Keratinocyte (primary cell): ENCODE results near the gene PHACTR1. TPM values are rescaled to one million over a fixed set of nuclear protein-coding genes. Genes with fewer than 3 reads are reported as not detected.

ENCODE experiments used
- DNase-seq: peaks from one replicate; pipeline ENCODE4 v3.0.0-alpha.2; 2011; ENCODE audit warnings: low read depth, missing footprints, low spot score
- FAIRE-seq: peaks from 2 replicates; lab custom pipeline; 2011; peaks lifted over from hg19 to GRCh38; lab: Jason Lieb, UNC
- H2AFZ ChIP-seq: 2 replicates; pipeline ENCODE4 v1.6.0; 2012; ENCODE audit warnings: low read length, control low read depth, inconsistent platforms; ENCODE audit not compliant: control insufficient read depth
- H3K27ac ChIP-seq: 2 replicates; pipeline ENCODE4 v1.5.1; 2011; ENCODE audit warnings: low read length; ENCODE audit not compliant: control insufficient read depth, insufficient read depth
- H3K27me3 ChIP-seq: 3 replicates; pipeline ENCODE4 v1.6.0; 2011; ENCODE audit warnings: low read length; ENCODE audit not compliant: control insufficient read depth, insufficient read depth; ENCODE audit errors: extremely low read depth
- H3K36me3 ChIP-seq, 2 experiments: 2 replicates in 1 of 2; 3 replicates in 1 of 2; pipeline ENCODE4 v1.5.1; 2011; ENCODE audit warnings: low read length in 2 of 2, mild to moderate bottlenecking in 1 of 2; ENCODE audit not compliant: control insufficient read depth in 2 of 2, insufficient read depth in 2 of 2; ENCODE audit errors: extremely low read depth in 1 of 2
- H3K4me1 ChIP-seq: 3 replicates; pipeline ENCODE4 v1.5.1; 2011; ENCODE audit warnings: low read length; ENCODE audit not compliant: control insufficient read depth, insufficient read depth; ENCODE audit errors: extremely low read depth
- H3K4me2 ChIP-seq: 3 replicates; pipeline ENCODE4 v1.6.0; 2011; ENCODE audit warnings: low read depth, low read length; ENCODE audit not compliant: control insufficient read depth, insufficient read depth; ENCODE audit errors: extremely low read depth
- H3K4me3 ChIP-seq, 3 experiments: fragments of 200-600 bp in 1 of 3; sonication (generic) in 1 of 3; 2 replicates in 2 of 3; 3 replicates in 1 of 3; pipeline ENCODE4 v1.5.1; 2011 to 2016; ENCODE audit warnings: low read length in 3 of 3, mild to moderate bottlenecking in 3 of 3, control low read depth in 2 of 3, inconsistent platforms in 1 of 3, low read depth in 1 of 3, mixed read lengths in 1 of 3, mixed run types in 1 of 3, moderate library complexity in 1 of 3; ENCODE audit not compliant: control insufficient read depth in 2 of 3, insufficient read depth in 2 of 3; ENCODE audit errors: extremely low read depth in 1 of 3
- H3K79me2 ChIP-seq: 2 replicates; pipeline ENCODE4 v1.6.0; 2012; ENCODE audit warnings: low read length; ENCODE audit not compliant: control insufficient read depth, insufficient read depth
- H3K9ac ChIP-seq: 3 replicates; pipeline ENCODE4 v1.6.0; 2011; ENCODE audit warnings: low read length; ENCODE audit not compliant: control insufficient read depth, insufficient read depth; ENCODE audit errors: extremely low read depth
- H3K9me1 ChIP-seq: 3 replicates; pipeline ENCODE4 v1.6.0; 2011; ENCODE audit warnings: low read length; ENCODE audit not compliant: control insufficient read depth, insufficient read depth; ENCODE audit errors: extremely low read depth
- H3K9me3 ChIP-seq: 2 replicates; pipeline ENCODE4 v1.5.1; 2012; ENCODE audit warnings: low read depth, low read length; ENCODE audit not compliant: control insufficient read depth
- H4K20me1 ChIP-seq: 3 replicates; pipeline ENCODE4 v1.6.0; 2011; ENCODE audit warnings: low read length; ENCODE audit not compliant: control insufficient read depth, insufficient read depth; ENCODE audit errors: extremely low read depth
- CTCF ChIP-seq, 3 experiments: IDR thresholded peaks in 1 of 3; conservative IDR thresholded peaks in 1 of 3; optimal IDR thresholded peaks in 1 of 3; 2 replicates in 2 of 3; 3 replicates in 1 of 3; pipeline versions ENCODE3 to v1.5.1; 2011; ENCODE audit warnings: low read length in 3 of 3, mild to moderate bottlenecking in 3 of 3, moderate library complexity in 2 of 3, control low read depth in 1 of 3, inconsistent platforms in 1 of 3; ENCODE audit not compliant: insufficient read depth in 2 of 3; ENCODE audit errors: extremely low read depth in 1 of 3
- EZH2 ChIP-seq: IDR thresholded peaks from one replicate; pipeline ENCODE4 v1.6.1; 2012; ENCODE audit warnings: inconsistent platforms, mild to moderate bottlenecking, low read length, moderate library complexity
- dilution Hi-C: fragments of 300-500 bp; cut with MboI; formaldehyde crosslinking; loops from one replicate; pipeline ENCODE4 v1.7.0; 2020; ENCODE audit warnings: low sequenced_read_pairs; ENCODE audit not compliant: extremely low pct_ligation_motif_present
- polyA plus RNA-seq, 5 experiments: library from polyadenylated mRNA; depleted of rRNA in 3 of 5; stranded (reverse) in 3 of 5; stranded (forward) in 1 of 5; unstranded in 1 of 5; fragments of >200 nt; gene quantifications; 1 replicate in 1 of 5; 2 replicates in 3 of 5; 3 replicates in 1 of 5; pipeline versions ENCODE4 v1.2.1 to v1.2.3, GENCODE V29; 2011 to 2012; ENCODE audit warnings: missing spikeins in 2 of 5, low read depth in 1 of 5, low replicate concordance in 1 of 5

PHACTR1 gene
- polyA plus RNA-seq, 1 donor (not counting 4 experiments of a cell fraction or from before 2014, with no cell fraction given) = 0.22 TPM

GRCh38 chr6:13147376-13147775 is 430.8 kb downstream of the PHACTR1 start:
- no peak for TF ChIP-seq EZH2
- TF ChIP-seq CTCF (optimal IDR thresholded peaks at IDR 0.05 in 1 of 3, IDR thresholded peaks at IDR 0.05 in 1 of 3, conservative IDR thresholded peaks at IDR 0.05 in 1 of 3; ENCODE audit: extremely low read depth in 1 of 3, insufficient read depth in 2 of 3, low read length in 3 of 3) = no peak
- Histone ChIP-seq H4K20me1 (no peaks in the 10 kb centered on the region), H3K9me3 (no peaks in the 10 kb centered on the region), H3K9me1 (no peaks in the 10 kb centered on the region), H2AFZ (no peak overlapping the region), H3K36me3 (no peaks in the 10 kb centered on the region), H3K4me1 (no peaks in the 10 kb centered on the region), H3K4me3 (no peak overlapping the region), H3K79me2 (no peaks in the 10 kb centered on the region), H3K9ac (no peak overlapping the region), H3K27ac (no peak overlapping the region), H3K4me2 (no peak overlapping the region), H3K27me3 (no peaks in the 10 kb centered on the region)
- no peak for FAIRE-seq
- no peak for DNase-seq
- dilution Hi-C loops = no loop called here

- no peaks in the 10 kb centered on the region for H3K79me2 ChIP-seq
- no peaks in the 10 kb centered on the region for H4K20me1 ChIP-seq
- dilution Hi-C loops = no loop called here
- no peak overlapping the region for H3K4me2 ChIP-seq
- FAIRE-seq (no peak), DNase-seq (no peak)
- no peak overlapping the region for H3K4me3 ChIP-seq
- no peaks in the 10 kb centered on the region for H3K9me3 ChIP-seq
- no peak overlapping the region for H3K27ac ChIP-seq
- no peaks in the 10 kb centered on the region for H3K36me3 ChIP-seq
- H3K27me3 ChIP-seq = no peaks in the 10 kb centered on the region
- H3K9me1 ChIP-seq = no peaks in the 10 kb centered on the region
- H3K4me1 ChIP-seq = no peaks in the 10 kb centered on the region
- no peak overlapping the region for H2AFZ ChIP-seq
- no peak for TF ChIP-seq EZH2
- no peak for TF ChIP-seq CTCF (optimal IDR thresholded peaks at IDR 0.05 in 1 of 3, IDR thresholded peaks at IDR 0.05 in 1 of 3, conservative IDR thresholded peaks at IDR 0.05 in 1 of 3; ENCODE audit: extremely low read depth in 1 of 3, insufficient read depth in 2 of 3, low read length in 3 of 3)
- no peak overlapping the region for H3K9ac ChIP-seq
Observed at GRCh38 chr6:13147782-13148181, 431.2 kb downstream of the PHACTR1 start.
